Gastroesophageal sphincter (tissue), 4 donors: Measurements from ENCODE around the gene TRIM52. TPM values are rescaled to one million over a fixed set of nuclear protein-coding genes. Genes with fewer than 3 reads are reported as not detected.
"Not testable (repeated sequence)": the region's sequence is repeated elsewhere in the genome, so short reads cannot be mapped to it uniquely, and the experiment has no call there.

Experiments
- ATAC-seq: fragments of 150-250 bp; one replicate; pipeline ENCODE4 v1.9.1; 2016; ENCODE audit warnings: mild to moderate bottlenecking, moderate library complexity
- H3K27ac ChIP-seq, 4 donors: fragments of 200-600 bp; sonication (generic) in 3 of 4; 1 replicate in 3 of 4; 2 replicates in 1 of 4; pipeline ENCODE4 v1.5.1; 2016 to 2019
- H3K27me3 ChIP-seq: fragments of 200-600 bp; sonication (generic); one replicate; pipeline ENCODE4 v1.5.1; 2019
- H3K36me3 ChIP-seq, 2 donors: fragments of 200-600 bp; sonication (generic); one replicate each; pipeline ENCODE4 v1.5.1; 2019; ENCODE audit warnings: control low read depth in 1 of 2
- H3K4me1 ChIP-seq, 3 donors: fragments of 200-600 bp; sonication (generic); 1 replicate in 2 of 3; 2 replicates in 1 of 3; pipeline ENCODE4 v1.5.1; 2016 to 2019; ENCODE audit warnings: control low read depth in 2 of 3
- H3K4me3 ChIP-seq, 2 donors: fragments of 200-600 bp; sonication (generic); one replicate each; pipeline ENCODE4 v1.5.1; 2019; ENCODE audit warnings: mild to moderate bottlenecking in 1 of 2, moderate library complexity in 1 of 2
- H3K9me3 ChIP-seq, 3 donors: fragments of 200-600 bp; sonication (generic); one replicate each; pipeline ENCODE4 v1.5.1; 2017 to 2019; ENCODE audit warnings: control low read depth in 2 of 3
- CTCF ChIP-seq, 4 experiments: fragments of 200-600 bp in 2 of 4; fragments of 450-650 bp in 2 of 4; sonication (generic) in 1 of 4; IDR thresholded peaks; one replicate each; pipeline ENCODE4 v1.5.1; 2017 to 2019; ENCODE audit warnings: antibody characterized with exemption in 4 of 4, mild to moderate bottlenecking in 2 of 4, moderate library complexity in 2 of 4
- EP300 ChIP-seq: sonication (generic); formaldehyde crosslinking; IDR thresholded peaks from one replicate; pipeline ENCODE4 v1.6.1; 2017; ENCODE audit warnings: antibody characterized with exemption, mild to moderate bottlenecking
- POLR2A ChIP-seq, 2 donors: fragments of 450-650 bp; IDR thresholded peaks; one replicate each; pipeline ENCODE4 v1.6.1; 2017; ENCODE audit warnings: antibody characterized with exemption in 2 of 2, mild to moderate bottlenecking in 2 of 2, moderate library complexity in 1 of 2
- POLR2AphosphoS5 ChIP-seq: sonication (generic); formaldehyde crosslinking; IDR thresholded peaks from one replicate; pipeline ENCODE4 v1.6.1; 2017; ENCODE audit warnings: antibody characterized with exemption
- WGBS, 2 donors: methylation state at CpG; one replicate each; pipeline ENCODE4 v1.1.5; 2018; ENCODE audit warnings: low coverage in 1 of 2; 5-methylcytosine and 5-hydroxymethylcytosine counted together
- total RNA-seq, 4 donors: library from RNA; depleted of rRNA; stranded (reverse); fragments of >200 nt; gene quantifications; one replicate each; pipeline ENCODE4 v1.1.0, GENCODE V29; 2016

The TRIM52 gene
- total RNA-seq, 4 donors from 2014 or later, result 15.9 to 34.7 (median 22.2) TPM

DNA sequence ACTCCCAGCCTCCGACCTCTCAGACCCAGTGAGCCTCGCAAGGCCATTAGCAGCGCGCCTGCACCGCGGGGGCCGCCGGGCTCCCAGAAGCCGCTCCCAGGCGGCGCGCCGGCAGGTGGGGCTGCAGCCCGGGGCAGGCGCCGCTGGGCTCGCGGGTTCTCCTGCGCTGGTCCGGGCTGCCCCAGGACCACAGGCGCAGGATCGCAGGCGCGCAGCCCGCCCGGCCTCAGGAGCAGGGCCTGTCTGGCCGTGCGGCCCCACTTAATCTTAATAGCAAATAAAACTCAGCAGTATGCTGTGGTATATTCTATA is 12.4 kb upstream of the TRIM52 start:
- not testable (repeated sequence) for H3K4me1 ChIP-seq, H3K36me3 ChIP-seq, H3K27me3 ChIP-seq, ATAC-seq, H3K4me3 ChIP-seq, H3K9me3 ChIP-seq
- peak overlapping the region in 1 of 4 donors; percentile 25 for H3K27ac ChIP-seq
- TF ChIP-seq CTCF (IDR thresholded peaks at IDR 0.05), result peak in 2 of 4 experiments; percentile 18 to 51
- 100% methylated on average over 1 of the region's 28 CpGs; no CpG with 5 or more reads in 1 of the 2 donors for WGBS, 2 donors

DNA sequence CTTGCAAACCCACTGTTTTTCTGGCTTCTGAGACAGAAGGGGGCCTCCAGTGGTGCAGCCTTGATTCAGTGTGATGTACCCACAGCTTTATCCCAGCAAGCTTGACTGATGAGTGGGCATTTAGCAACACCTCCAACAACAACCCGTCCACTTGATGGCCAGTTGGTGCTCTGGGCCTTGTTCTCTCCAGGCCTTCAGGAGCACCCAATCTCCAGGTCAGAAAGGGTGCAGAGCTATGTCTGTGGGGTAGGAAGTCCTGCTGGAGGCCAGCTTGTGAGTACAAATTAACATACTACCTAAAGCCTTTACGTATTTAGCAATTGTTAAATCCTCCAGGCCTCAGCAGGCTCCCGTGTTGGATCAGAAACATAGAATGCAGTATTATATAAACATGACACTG is 10.1 kb upstream of the TRIM52 start:
- TF ChIP-seq CTCF (IDR thresholded peaks at IDR 0.05), result no peak
- TF ChIP-seq POLR2A (IDR thresholded peaks at IDR 0.05), result no peak
- TF ChIP-seq EP300, result no peak
- TF ChIP-seq POLR2AphosphoS5, result no peak
- WGBS, 2 donors, result 71 to 72% methylated on average over 3 of the region's 3 CpGs
- ATAC-seq, result no peak

DNA sequence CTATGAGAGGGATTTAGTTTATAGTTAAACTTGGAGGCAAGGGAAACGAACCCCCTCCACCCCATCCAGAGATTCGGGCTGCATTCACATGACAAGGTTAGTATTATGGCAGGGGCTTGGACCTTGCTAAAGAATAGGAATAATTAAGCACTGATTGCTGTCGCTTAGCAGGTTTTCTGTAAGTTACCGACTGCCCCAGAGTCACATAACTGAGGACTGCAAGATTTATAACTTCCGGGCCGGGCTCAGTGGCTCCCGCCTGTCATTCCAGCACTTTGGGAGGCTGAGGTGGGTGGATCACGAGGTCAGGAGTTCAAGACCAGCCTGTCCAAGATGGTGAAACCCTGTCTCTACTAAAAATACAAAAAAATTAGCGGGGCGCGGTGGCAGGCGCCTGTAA is 7.0 kb upstream of the TRIM52 start:
- H3K4me1 ChIP-seq, H3K4me3 ChIP-seq, H3K27me3 ChIP-seq, ATAC-seq, H3K27ac ChIP-seq, H3K9me3 ChIP-seq: not testable (repeated sequence)
- 80 to 87% methylated on average over 7 to 11 of the region's 12 CpGs for WGBS, 2 donors
- peaks cover 0 to 25% of the 10 kb centered on the region in 2 donors for H3K36me3 ChIP-seq

More for the DNA sequence above, 10.1 kb upstream of the TRIM52 start:
- Histone ChIP-seq H3K4me1 (no peaks in the 10 kb centered on the region), H3K27ac (no peak overlapping the region), H3K27me3 (no peaks in the 10 kb centered on the region), H3K4me3 (no peak overlapping the region), H3K9me3 (no peaks in the 10 kb centered on the region), H3K36me3 (peaks cover 0 to 6% of the 10 kb centered on the region in 2 donors)

DNA sequence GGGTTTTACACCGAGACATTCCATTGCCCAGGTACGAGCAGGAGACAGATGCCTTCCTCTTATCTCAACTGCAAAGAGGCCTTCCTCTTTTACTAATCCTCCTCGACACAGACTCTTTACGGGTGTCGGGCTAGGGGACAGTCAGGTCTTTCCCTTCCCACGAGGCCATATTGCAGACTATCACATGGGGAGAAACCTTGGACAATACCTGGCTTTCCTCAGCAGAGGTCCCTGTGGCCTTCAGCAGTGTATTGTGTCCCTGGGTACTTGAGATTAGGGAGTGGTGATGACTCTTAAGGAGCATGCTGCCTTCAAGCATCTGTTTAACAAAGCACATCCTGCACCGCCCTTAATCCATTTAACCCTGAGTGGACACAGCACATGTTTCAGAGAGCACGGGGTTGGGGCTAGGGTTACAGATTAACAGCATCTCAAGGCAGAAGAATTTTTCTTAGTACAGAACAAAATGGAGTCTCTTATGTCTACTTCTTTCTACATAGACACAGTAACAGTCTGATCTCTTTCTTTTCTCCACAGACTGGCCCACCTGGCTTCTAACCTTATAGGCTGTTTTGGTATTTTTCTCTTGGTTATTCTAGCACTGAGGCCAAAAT is 6.5 kb upstream of the TRIM52 start:
- not testable (repeated sequence) for H3K27me3 ChIP-seq, ATAC-seq
- 29 to 43% methylated on average over 1 to 8 of the region's 8 CpGs for WGBS, 2 donors

GRCh38 chr5:181265092-181265671 is 4.2 kb upstream of the TRIM52 start:
- WGBS, 2 donors, result 82 to 93% methylated on average over 6 to 7 of the region's 18 CpGs
- H3K27me3 ChIP-seq, result no peaks in the 10 kb centered on the region
- no peak overlapping the region for H3K4me3 ChIP-seq
- TF ChIP-seq CTCF (IDR thresholded peaks at IDR 0.05), result no peak
- no peak for TF ChIP-seq EP300
- no peak for TF ChIP-seq POLR2A (IDR thresholded peaks at IDR 0.05)
- no peak for TF ChIP-seq POLR2AphosphoS5
- no peaks in the 10 kb centered on the region for H3K9me3 ChIP-seq
- H3K36me3 ChIP-seq, result peaks cover 0 to 19% of the 10 kb centered on the region in 2 donors
- ATAC-seq, result no peak
- H3K4me1 ChIP-seq, result peaks cover 0 to 11% (median 3%) of the 10 kb centered on the region in 3 donors
- H3K27ac ChIP-seq, result no peak overlapping the region

More for the DNA sequence above, 6.5 kb upstream of the TRIM52 start:
- H3K36me3 ChIP-seq, result peaks cover 0 to 22% of the 10 kb centered on the region in 2 donors
- H3K9me3 ChIP-seq, H3K4me3 ChIP-seq, H3K27ac ChIP-seq, H3K4me1 ChIP-seq: not testable (repeated sequence)

- no peaks in the 10 kb centered on the region for H3K9me3 ChIP-seq
- ATAC-seq, result no peak
- no peak overlapping the region for H3K27ac ChIP-seq
- H3K4me1 ChIP-seq, result peaks cover 0 to 26% (median 18%) of the 10 kb centered on the region in 3 donors
- WGBS, 2 donors, result 62 to 81% methylated on average over 5 of the region's 5 CpGs
- peaks cover 0 to 19% of the 10 kb centered on the region in 2 donors for H3K36me3 ChIP-seq
- H3K27me3 ChIP-seq, result no peaks in the 10 kb centered on the region
- no peak overlapping the region for H3K4me3 ChIP-seq
- TF ChIP-seq POLR2AphosphoS5 (no peak), POLR2A (IDR thresholded peaks at IDR 0.05) (no peak), CTCF (IDR thresholded peaks at IDR 0.05) (no peak), EP300 (no peak)
These were observed 2.7 kb upstream of the TRIM52 start for GRCh38 chr5:181263633-181264032.
